Adrenal gland (tissue), 12 donors: Measurements from ENCODE around the gene NARS2. TPM values are rescaled to one million over a fixed set of nuclear protein-coding genes. Genes with fewer than 3 reads are reported as not detected.
"Not testable (repeated sequence)": the region's sequence is repeated elsewhere in the genome, so short reads cannot be mapped to it uniquely, and the experiment has no call there.

Experiments used
- DNase-seq, 7 donors: peaks; one replicate each; pipeline ENCODE4 v3.0.0-alpha.2; 2019 to 2020
- H3K27ac ChIP-seq, 5 donors: fragments of 200-600 bp; sonication (generic) in 4 of 5; 1 replicate in 3 of 5; 2 replicates in 2 of 5; pipeline versions ENCODE4 v1.5.1 to v1.8.0; 2016 to 2020; ENCODE audit warnings: mild to moderate bottlenecking in 1 of 5
- H3K27me3 ChIP-seq: fragments of 200-600 bp; 2 replicates; pipeline ENCODE4 v1.8.0; 2021
- H3K36me3 ChIP-seq, 2 donors: fragments of 200-600 bp; replicated peaks in 1 of 2; 1 replicate in 1 of 2; 2 replicates in 1 of 2; pipeline versions ENCODE4 v1.5.1 to v1.8.0; 2018 to 2022
- H3K4me1 ChIP-seq, 2 donors: fragments of 200-600 bp; replicated peaks in 1 of 2; 1 replicate in 1 of 2; 2 replicates in 1 of 2; pipeline versions ENCODE4 v1.5.1 to v1.8.0; 2018 to 2021
- H3K4me3 ChIP-seq, 4 donors: fragments of 200-600 bp; sonication (generic) in 3 of 4; one replicate each; pipeline ENCODE4 v1.5.1; 2016 to 2018
- H3K9me3 ChIP-seq, 3 donors: fragments of 200-600 bp; sonication (generic) in 1 of 3; replicated peaks in 1 of 3; 1 replicate in 2 of 3; 2 replicates in 1 of 3; pipeline versions ENCODE4 v1.5.1 to v1.8.0; 2016 to 2021
- POLR2A ChIP-seq, 2 donors: fragments of 450-650 bp; IDR thresholded peaks; one replicate each; pipeline ENCODE4 v1.6.1; 2017; ENCODE audit warnings: antibody characterized with exemption in 2 of 2, mild to moderate bottlenecking in 2 of 2, moderate library complexity in 1 of 2
- WGBS, 4 donors: extraction: QIAGEN DNeasy Blood & Tissue Kit in 2 of 4; methylation state at CpG; one replicate each; pipeline versions ENCODE4 v1.1.5 to v1.1.7; 2013 to 2017; 5-methylcytosine and 5-hydroxymethylcytosine counted together
- intact Hi-C, 2 donors: fragments of 100-400 bp; cut with DNase I; formaldehyde crosslinking; loops; one replicate each; pipeline versions ENCODE4 v1.14.1 to v1.15.0; 2022 to 2023
- polyA plus RNA-seq, 3 donors: library from polyadenylated mRNA; stranded (reverse); fragments of 200-250 nt in 2 of 3; fragments of 350-450 nt in 1 of 3; fragmentation: Illumina TruSeq in 1 of 3; extraction: RNeasy Lipid Tissue Mini Kit (QIAGEN cat#74804) in 1 of 3; gene quantifications; one replicate each; pipeline ENCODE4 v1.2.3, GENCODE V29; 2013 to 2014
- total RNA-seq, 9 donors: library from RNA; depleted of rRNA in 4 of 9; stranded (reverse); fragments of >200 nt in 4 of 9; fragments of 120-200 nt in 1 of 9; fragmentation: NEBNext Ultra II Directional in 1 of 9; extraction: Animal tissue kit (Norgen Biotek cat#: 25700) in 1 of 9; gene quantifications; one replicate each; pipeline versions ENCODE4 v1.1.0 to v1.2.4, GENCODE V29; 2013 to 2023
- TF ChIP-seq, protein P1 (sequence below), 6 experiments: fragments of 450-650 bp in 4 of 6; fragments of 200-600 bp in 2 of 6; sonication (generic) in 1 of 6; IDR thresholded peaks; 1 replicate in 5 of 6; 2 replicates in 1 of 6; pipeline versions ENCODE4 v1.5.1 to v1.8.0; 2016 to 2021; ENCODE audit warnings: antibody characterized with exemption in 6 of 6, mild to moderate bottlenecking in 2 of 6, moderate library complexity in 1 of 6
- donor health status: healthy with polysubstance abuse.
- donor health status: Bipolar disorder and iron deficiency.
- donor health status: DM: yes; HTN: yes; CAD: no.
- donor health status: DM: no; HTN: no; CAD: no.
- donor health status: DM: no; HTN: no; CAD: no.
- donor health status: DM: yes; HTN: yes; CAD: no.

The NARS2 gene
- total and polyA plus RNA-seq, 12 donors, result 8.4 to 33.3 (median 21.1) TPM

GRCh38 chr11:78467931-78468330 lies 106.7 kb downstream of the NARS2 start:
- no peak overlapping the region for H3K4me3 ChIP-seq
- TF ChIP-seq POLR2A (IDR thresholded peaks at IDR 0.05), result no peak
- TF ChIP-seq, protein P1, sequence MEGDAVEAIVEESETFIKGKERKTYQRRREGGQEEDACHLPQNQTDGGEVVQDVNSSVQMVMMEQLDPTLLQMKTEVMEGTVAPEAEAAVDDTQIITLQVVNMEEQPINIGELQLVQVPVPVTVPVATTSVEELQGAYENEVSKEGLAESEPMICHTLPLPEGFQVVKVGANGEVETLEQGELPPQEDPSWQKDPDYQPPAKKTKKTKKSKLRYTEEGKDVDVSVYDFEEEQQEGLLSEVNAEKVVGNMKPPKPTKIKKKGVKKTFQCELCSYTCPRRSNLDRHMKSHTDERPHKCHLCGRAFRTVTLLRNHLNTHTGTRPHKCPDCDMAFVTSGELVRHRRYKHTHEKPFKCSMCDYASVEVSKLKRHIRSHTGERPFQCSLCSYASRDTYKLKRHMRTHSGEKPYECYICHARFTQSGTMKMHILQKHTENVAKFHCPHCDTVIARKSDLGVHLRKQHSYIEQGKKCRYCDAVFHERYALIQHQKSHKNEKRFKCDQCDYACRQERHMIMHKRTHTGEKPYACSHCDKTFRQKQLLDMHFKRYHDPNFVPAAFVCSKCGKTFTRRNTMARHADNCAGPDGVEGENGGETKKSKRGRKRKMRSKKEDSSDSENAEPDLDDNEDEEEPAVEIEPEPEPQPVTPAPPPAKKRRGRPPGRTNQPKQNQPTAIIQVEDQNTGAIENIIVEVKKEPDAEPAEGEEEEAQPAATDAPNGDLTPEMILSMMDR (IDR thresholded peaks at IDR 0.05), result no peak
- H3K36me3 ChIP-seq, result no peaks in the 10 kb centered on the region
- no peak overlapping the region for H3K27ac ChIP-seq
- H3K4me1 ChIP-seq, result no peaks in the 10 kb centered on the region
- DNase-seq, result no peak
- intact Hi-C loops, result no loop called here
- 86 to 96% (median 93%) methylated on average over 4 of the region's 4 CpGs for WGBS, 4 donors
- H3K27me3 ChIP-seq, result no peaks in the 10 kb centered on the region
- no peaks in the 10 kb centered on the region for H3K9me3 ChIP-seq

DNA sequence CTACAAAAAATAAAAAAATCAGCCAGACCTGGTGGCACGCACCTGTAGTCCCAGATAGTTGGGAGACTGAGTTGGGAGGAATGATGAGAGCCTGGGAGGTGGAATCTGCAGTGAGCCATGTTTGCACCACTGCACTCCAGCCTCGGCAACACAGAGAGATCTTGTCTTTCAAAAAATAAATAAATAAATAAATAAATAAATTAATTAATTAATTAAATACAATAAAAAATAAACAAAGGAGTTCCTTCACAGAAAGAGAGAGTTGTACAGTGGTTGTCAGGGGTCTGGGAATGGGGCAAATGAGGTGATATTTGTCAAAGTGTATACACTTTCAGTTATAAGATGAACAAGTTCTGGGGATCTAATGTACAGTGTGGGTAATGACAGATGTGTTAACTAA lies 107.3 kb downstream of the NARS2 start:
- DNase-seq, result no peak
- Histone ChIP-seq H3K27ac (no peak overlapping the region), H3K4me3 (no peak overlapping the region), H3K9me3 (no peaks in the 10 kb centered on the region), H3K36me3 (no peaks in the 10 kb centered on the region), H3K27me3 (no peaks in the 10 kb centered on the region), H3K4me1 (no peaks in the 10 kb centered on the region)
- TF ChIP-seq POLR2A (IDR thresholded peaks at IDR 0.05), result no peak
- TF ChIP-seq, protein P1 (IDR thresholded peaks at IDR 0.05), result no peak
- 95 to 100% (median 96%) methylated on average over 2 of the region's 2 CpGs for WGBS, 4 donors
- intact Hi-C loops, result no loop called here

GRCh38 chr11:78465169-78465942 lies 109.3 kb downstream of the NARS2 start:
- Histone ChIP-seq H3K27me3 (no peaks in the 10 kb centered on the region), H3K4me1 (no peaks in the 10 kb centered on the region), H3K36me3 (no peaks in the 10 kb centered on the region), H3K9me3 (no peaks in the 10 kb centered on the region), H3K4me3 (no peak overlapping the region), H3K27ac (no peak overlapping the region)
- WGBS, 4 donors, result 90 to 95% (median 93%) methylated on average over 10 to 19 of the region's 19 CpGs
- intact Hi-C loops, result no loop called here
- DNase-seq, result no peak
- TF ChIP-seq, protein P1 (IDR thresholded peaks at IDR 0.05), result no peak
- no peak for TF ChIP-seq POLR2A (IDR thresholded peaks at IDR 0.05)

- H3K4me3 ChIP-seq, intact Hi-C loops, H3K9me3 ChIP-seq, H3K27me3 ChIP-seq, H3K27ac ChIP-seq, DNase-seq, H3K4me1 ChIP-seq, H3K36me3 ChIP-seq: not testable (repeated sequence)
- 83 to 100% (median 96%) methylated on average over 1 to 14 of the region's 14 CpGs for WGBS, 4 donors
Observed at GRCh38 chr11:78464787-78465168, 109.9 kb downstream of the NARS2 start.

DNA sequence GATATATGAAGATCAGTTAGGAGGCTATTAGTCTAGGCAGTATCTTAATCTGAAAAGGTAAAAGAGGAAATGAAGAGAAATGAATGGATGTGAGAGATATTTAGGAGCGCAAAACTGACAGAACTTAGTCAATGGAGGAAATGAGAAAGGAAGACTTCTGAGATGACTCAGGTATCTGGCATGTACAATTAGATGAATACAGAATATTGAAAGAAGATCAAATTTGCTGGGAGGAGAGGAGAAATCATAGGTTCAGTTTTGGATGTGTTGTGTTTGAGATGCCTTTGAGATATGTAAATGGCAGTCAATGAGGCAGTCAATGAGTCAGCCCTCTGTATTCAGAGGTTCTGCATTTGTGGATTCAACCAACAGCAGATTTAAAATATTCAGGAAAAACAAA lies 114.2 kb downstream of the NARS2 start:
- Histone ChIP-seq H3K27ac (no peak overlapping the region), H3K4me3 (no peak overlapping the region), H3K27me3 (no peaks in the 10 kb centered on the region), H3K36me3 (no peaks in the 10 kb centered on the region), H3K9me3 (no peaks in the 10 kb centered on the region), H3K4me1 (no peaks in the 10 kb centered on the region)
- intact Hi-C loops, result no loop called here
- no peak for DNase-seq
- 90 to 100% (median 95%) methylated on average over 1 of the region's 1 CpG for WGBS, 4 donors
- no peak for TF ChIP-seq POLR2A (IDR thresholded peaks at IDR 0.05)
- TF ChIP-seq, protein P1 (IDR thresholded peaks at IDR 0.05), result no peak
